Mucosa of gallbladder (tissue), 1 donor: Measurements from ENCODE around the gene MEIOSIN. TPM values are rescaled to one million over a fixed set of nuclear protein-coding genes. Genes with fewer than 3 reads are reported as not detected.

Experiments used
- DNase-seq: peaks from one replicate; pipeline ENCODE4 v3.0.0-alpha.2; 2020; ENCODE audit warnings: low spot score
- total RNA-seq: library from RNA; stranded (reverse); gene quantifications from one replicate; pipeline ENCODE4 v1.2.1, GENCODE V29; 2021
- donor health status: DM: no; HTN: no; CAD: no.

Gene MEIOSIN
- total RNA-seq, 1 donor from 2014 or later = not detected

GRCh38 chr19:45764945-45765701, 31.9 kb downstream of the MEIOSIN start:
- DNase-seq = no peak

DNA sequence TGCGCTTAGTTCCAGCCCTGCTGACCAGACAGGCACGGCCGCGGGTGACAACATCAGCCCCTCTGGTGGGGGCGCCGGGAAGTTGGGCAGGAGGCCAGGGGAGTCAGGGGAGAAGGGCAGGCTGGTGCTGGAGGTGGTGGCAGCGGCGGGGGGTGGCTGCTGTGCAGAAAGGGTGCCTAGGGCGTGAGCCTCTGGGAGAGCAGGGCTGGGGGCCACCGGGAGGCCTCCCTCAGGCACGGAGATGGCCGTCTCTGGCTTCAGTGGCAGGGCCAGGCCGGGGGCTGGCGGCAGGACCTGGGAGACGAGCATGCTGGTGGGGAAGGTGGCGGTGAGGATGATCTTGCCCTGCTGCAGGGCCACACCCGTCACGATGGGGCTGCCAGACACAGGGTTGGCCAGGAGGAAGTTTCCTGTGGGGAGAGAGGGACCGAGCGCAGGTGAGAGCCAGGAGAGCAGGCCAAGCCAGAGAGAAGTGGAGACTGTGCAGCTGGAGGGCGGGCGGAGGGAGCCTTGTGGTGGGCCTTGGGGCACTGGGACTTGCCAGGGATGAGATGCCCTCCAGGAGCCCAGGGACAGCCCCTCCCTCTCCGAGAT, 32.6 kb downstream of the MEIOSIN start:
- no peak for DNase-seq

DNA sequence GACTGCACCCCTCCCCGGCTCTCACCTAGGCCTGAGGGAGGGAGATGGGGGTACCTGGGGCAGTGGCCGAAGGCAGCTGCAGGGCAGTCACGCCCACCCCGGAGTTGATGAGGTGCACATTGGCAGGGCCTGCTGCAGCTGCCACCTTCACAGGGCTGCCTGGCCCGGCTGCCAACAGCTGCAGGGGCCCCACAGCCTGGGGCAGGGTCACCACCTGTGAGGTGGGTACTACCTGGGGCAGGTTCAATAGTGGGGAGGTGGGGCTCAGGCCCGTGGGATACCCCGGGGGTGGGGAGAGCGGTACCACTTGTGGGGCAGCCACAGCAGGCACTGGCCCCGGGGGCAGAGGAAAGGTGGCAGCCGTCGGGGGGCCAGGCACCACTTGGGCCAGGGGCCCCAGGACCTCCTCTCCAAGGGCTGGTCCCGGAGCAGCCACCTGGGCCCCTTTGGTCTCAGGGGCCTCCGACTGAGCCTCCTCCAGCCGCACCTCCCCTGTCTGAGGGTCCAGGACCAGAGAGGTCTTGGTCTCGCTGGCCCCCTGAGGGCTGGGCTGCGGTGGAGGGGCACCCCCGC, 33.1 kb downstream of the MEIOSIN start:
- no peak for DNase-seq

GRCh38 chr19:45766869-45767346, 33.7 kb downstream of the MEIOSIN start:
- DNase-seq = no peak

GRCh38 chr19:45767410-45767880, 34.2 kb downstream of the MEIOSIN start:
- DNase-seq = peak; percentile 53

DNA sequence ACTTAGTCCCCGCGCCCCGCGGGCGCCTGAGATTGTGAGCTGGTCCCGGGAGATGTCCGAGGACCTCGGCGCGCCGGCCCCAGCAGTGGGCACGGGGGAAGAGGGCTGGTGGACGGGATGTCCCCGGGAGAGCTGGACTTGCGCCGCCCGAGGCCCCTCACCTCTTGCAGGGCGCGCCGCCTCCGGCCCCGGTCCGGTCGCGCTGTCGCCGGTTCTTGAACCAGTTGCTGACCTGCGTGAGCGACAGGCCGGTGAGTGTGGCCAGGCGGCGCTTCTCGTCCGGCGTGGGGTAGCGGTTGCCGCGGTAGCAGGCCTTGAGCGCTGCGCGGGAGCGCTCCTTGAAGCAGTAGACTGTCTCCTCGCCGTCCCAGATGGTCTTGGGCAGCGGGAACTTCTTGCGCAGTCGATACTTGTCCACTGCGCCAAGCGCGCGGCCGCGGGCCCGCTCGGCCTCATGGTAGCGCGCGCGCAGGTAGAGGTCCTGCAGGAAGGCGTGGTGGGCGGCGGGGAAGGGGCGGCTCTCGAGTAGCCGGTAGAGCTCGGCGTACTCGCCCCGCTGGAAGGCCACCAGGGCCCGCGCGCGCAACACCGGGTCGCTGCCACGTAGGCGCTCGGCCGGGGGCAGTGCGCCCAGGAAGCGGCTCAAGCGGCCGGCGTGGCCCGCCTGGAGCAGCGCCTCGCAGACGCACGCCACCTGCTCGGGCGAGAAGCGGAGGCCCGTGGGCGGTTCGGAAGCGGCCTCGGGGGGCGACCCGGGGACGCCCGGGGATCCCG, 34.8 kb downstream of the MEIOSIN start:
- peak; percentile 63 for DNase-seq

- DNase-seq = no peak
Measured at GRCh38 chr19:45768655-45768983, 35.4 kb downstream of the MEIOSIN start.

DNA sequence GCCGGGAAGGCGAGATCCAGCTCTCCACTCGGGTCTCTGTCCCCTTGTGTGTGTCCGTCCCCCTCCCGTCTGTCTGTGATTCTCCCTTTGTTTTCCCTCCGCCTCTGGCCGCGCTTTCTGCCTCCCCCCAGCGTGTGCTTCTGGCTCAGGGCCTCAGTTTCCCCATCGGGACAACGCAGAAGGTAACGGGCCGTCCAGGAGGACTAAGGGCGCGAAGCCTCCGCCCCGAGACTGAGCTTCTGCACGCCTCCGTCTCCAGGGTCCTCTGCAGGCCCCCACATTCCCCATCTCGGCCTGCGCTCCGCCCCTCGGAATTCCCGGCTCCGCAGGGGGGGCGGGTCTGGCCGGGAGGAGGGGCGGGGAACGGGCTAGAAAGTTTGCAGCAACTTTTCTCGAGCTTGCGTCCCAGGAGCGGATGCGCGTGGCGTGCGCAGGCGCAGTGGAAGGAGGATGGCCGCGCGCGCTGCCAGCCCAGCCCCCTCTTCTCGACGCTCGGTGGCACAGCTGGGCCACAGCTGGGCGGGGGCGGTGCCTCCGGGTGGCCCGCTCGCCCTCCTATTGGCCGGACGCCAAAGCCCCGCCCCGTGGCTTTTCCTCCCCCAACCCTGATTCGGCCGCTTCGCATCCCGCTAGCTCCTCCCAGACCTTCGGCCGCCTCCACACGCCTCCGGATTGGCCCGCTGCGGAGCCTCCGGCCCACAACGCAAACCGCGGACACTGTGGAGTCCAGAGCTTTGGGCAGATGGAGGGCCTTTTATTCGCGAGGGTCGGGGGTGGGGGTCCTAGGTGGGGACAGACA, 35.9 kb downstream of the MEIOSIN start, which contains the start of gene SIX5:
Gene SIX5 (minus strand): TSS at position 269 of the 799 bp plus-strand sequence. CDS start 408 bp downstream, outside the sequence.
- peak; percentile 99 for DNase-seq

DNA sequence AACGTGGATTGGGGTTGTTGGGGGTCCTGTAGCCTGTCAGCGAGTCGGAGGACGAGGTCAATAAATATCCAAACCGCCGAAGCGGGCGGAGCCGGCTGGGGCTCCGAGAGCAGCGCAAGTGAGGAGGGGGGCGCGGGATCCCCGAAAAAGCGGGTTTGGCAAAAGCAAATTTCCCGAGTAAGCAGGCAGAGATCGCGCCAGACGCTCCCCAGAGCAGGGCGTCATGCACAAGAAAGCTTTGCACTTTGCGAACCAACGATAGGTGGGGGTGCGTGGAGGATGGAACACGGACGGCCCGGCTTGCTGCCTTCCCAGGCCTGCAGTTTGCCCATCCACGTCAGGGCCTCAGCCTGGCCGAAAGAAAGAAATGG, 36.6 kb downstream of the MEIOSIN start:
- peak; percentile 68 for DNase-seq

- peak; percentile 96 for DNase-seq
Measured at GRCh38 chr19:45770192-45771101, 37.2 kb downstream of the MEIOSIN start.

- DNase-seq = no peak
Measured at GRCh38 chr19:45771311-45771933, 38.2 kb downstream of the MEIOSIN start.

GRCh38 chr19:45772130-45772840, 39.0 kb downstream of the MEIOSIN start:
- DNase-seq = no peak

GRCh38 chr19:45772912-45773311, 39.7 kb downstream of the MEIOSIN start:
- no peak for DNase-seq

DNA sequence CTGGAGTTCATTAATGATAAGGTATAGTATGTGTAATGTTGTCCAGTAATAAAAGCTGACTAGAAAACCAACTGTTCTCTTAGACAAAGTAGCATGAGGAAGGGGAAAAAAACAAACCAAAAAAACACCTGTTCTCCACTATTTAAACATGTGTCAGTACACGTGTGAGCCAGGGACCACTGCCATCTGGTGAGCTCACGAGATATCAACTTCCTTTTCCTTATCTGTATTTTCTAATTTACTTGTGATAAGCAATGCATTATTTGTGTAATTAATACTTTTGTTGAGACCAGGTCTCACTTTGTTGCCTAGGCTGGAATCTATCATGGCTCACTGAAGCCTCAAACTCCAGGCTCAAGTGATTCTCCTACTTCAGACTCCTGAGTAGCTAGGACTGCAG, 40.1 kb downstream of the MEIOSIN start:
- DNase-seq = no peak

DNA sequence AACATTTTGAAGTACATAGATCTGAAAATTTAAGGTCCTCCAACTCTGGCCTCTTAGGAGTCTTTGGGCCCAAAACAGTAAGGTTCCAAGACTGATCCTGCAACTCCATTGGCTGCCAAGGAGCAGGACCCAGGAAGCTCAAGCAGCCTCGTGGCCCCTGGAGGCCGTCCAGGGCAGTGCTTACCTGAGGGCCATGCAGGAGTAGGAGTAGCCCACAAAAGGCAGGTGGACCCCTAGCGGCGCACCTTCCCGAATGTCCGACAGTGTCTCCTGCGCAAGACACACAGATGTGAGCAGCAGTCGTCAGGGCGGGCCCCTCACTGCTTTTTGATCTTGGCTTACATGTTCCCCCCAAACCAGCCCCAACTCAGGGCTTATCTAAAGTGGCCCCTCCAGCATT, 41.5 kb downstream of the MEIOSIN start:
- DNase-seq = no peak

- DNase-seq = no peak
Measured at GRCh38 chr19:45777395-45777961, 44.2 kb downstream of the MEIOSIN start.

- no peak for DNase-seq
Measured at GRCh38 chr19:45778010-45778661, 44.9 kb downstream of the MEIOSIN start.
